HCT116 (cell line): ENCODE results near the gene RTKN2. TPM values are rescaled to one million over a fixed set of nuclear protein-coding genes. Genes with fewer than 3 reads are reported as not detected.

Experiments used
- ATAC-seq: fragments of 200-7000 bp; cut with Tn5 transposase; 2 replicates; pipeline ENCODE4 v1.9.1; 2020; ENCODE audit warnings: mild to moderate bottlenecking, moderate library complexity
- BruUV-seq: library from RNA; stranded (reverse); fragments of 400-500 nt; replicated peaks from 2 replicates; lab custom pipeline; 2021; lab: Mats Ljungman, UMichigan
- CTCF ChIA-PET: fragments of 300-600 bp; sonication (Branson Sonifier 250); formaldehyde crosslinking; loops from one replicate; lab custom pipeline; 2021; ENCODE audit warnings: antibody characterized with exemption; lab: Charles Lee
- POLR2A ChIA-PET: fragments of 300-600, 350-600 bp; sonication (Branson Sonifier 250); formaldehyde crosslinking; loops from one replicate; lab custom pipeline; 2021; ENCODE audit warnings: antibody characterized with exemption; lab: Charles Lee
- RAD21 ChIA-PET, 2 experiments: fragments of 300-600 bp; sonication (Branson Sonifier 250); formaldehyde crosslinking; loops; one replicate each; lab custom pipeline; 2023; ENCODE audit warnings: low total read pairs in 2 of 2; ENCODE audit not compliant: uncharacterized antibody in 2 of 2, unreplicated experiment in 2 of 2, low non-redundant PET in 1 of 2; lab: Charles Lee
- DNase-seq: peaks from one replicate; pipeline ENCODE4 v3.0.0-alpha.2; 2010; ENCODE audit warnings: low read depth, low spot score
- H2AFZ ChIP-seq: fragments of 200-600 bp; shearing (Covaris generic), sonication (generic); 2 replicates; pipeline ENCODE4 v1.6.1; 2017; ENCODE audit warnings: low read depth, mixed run types, mixed read lengths, antibody characterized with exemption, low read length; ENCODE audit not compliant: poor library complexity, severe bottlenecking
- H3K27ac ChIP-seq: 2 replicates; pipeline ENCODE4 v1.5.1; 2012; ENCODE audit warnings: low read depth, low read length
- H3K27me3 ChIP-seq: fragments of 200-600 bp; sonication (generic); 2 replicates; pipeline ENCODE4 v1.6.1; 2016; ENCODE audit warnings: mixed run types, low read length, mixed read lengths; ENCODE audit not compliant: insufficient read depth
- H3K36me3 ChIP-seq, 2 experiments: fragments of 200-500 bp in 1 of 2; fragments of 200-600 bp in 1 of 2; sonication (Bioruptor generic) in 1 of 2; sonication (generic) in 1 of 2; 2 replicates each; pipeline versions ENCODE4 v1.5.1 to v1.6.1; 2014 to 2016; ENCODE audit warnings: low read length in 2 of 2, inconsistent platforms in 1 of 2, mixed read lengths in 1 of 2, mixed run types in 1 of 2; ENCODE audit not compliant: insufficient read depth in 2 of 2, control insufficient read depth in 1 of 2
- H3K4me1 ChIP-seq, 2 experiments: fragments of 200-600 bp in 1 of 2; sonication (generic) in 1 of 2; 2 replicates each; pipeline versions ENCODE4 v1.5.1 to v1.6.1; 2012 to 2017; ENCODE audit warnings: low read length in 2 of 2, inconsistent platforms in 1 of 2, mild to moderate bottlenecking in 1 of 2, mixed read lengths in 1 of 2, mixed run types in 1 of 2, moderate library complexity in 1 of 2; ENCODE audit not compliant: insufficient read depth in 2 of 2, control insufficient read depth in 1 of 2
- H3K4me2 ChIP-seq: fragments of 200-600 bp; sonication (generic); 2 replicates; pipeline ENCODE4 v1.6.1; 2017; ENCODE audit warnings: mixed run types, low read length, mixed read lengths
- H3K4me3 ChIP-seq, 2 experiments: fragments of 200-600 bp in 1 of 2; sonication (generic) in 1 of 2; replicated peaks in 1 of 2; 2 replicates each; pipeline ENCODE4 v1.5.1; 2011 to 2016; ENCODE audit warnings: low read length in 2 of 2, control low read depth in 1 of 2, low read depth in 1 of 2, mild to moderate bottlenecking in 1 of 2, mixed read lengths in 1 of 2, mixed run types in 1 of 2
- H3K79me2 ChIP-seq: fragments of 200-600 bp; sonication (generic); 2 replicates; pipeline ENCODE4 v1.6.1; 2017; ENCODE audit warnings: mild to moderate bottlenecking, mixed run types, low read length, moderate library complexity, mixed read lengths; ENCODE audit not compliant: insufficient read depth
- H3K9ac ChIP-seq: fragments of 200-600 bp; sonication (generic); 2 replicates; pipeline ENCODE4 v1.6.1; 2016; ENCODE audit warnings: low read length, mixed read lengths
- H3K9me2 ChIP-seq: fragments of 200-600 bp; sonication (generic), shearing (Covaris generic); 2 replicates; pipeline ENCODE4 v1.6.1; 2017; ENCODE audit warnings: mixed run types, mild to moderate bottlenecking, moderate library complexity; ENCODE audit not compliant: insufficient read depth
- H3K9me3 ChIP-seq, 2 experiments: fragments of 200-500 bp in 1 of 2; fragments of 200-600 bp in 1 of 2; sonication (Bioruptor generic) in 1 of 2; sonication (generic) in 1 of 2; 2 replicates each; pipeline ENCODE4 v1.6.1; 2014 to 2017; ENCODE audit warnings: low read length in 2 of 2, mixed read lengths in 2 of 2, inconsistent platforms in 1 of 2, low read depth in 1 of 2, mild to moderate bottlenecking in 1 of 2, mixed run types in 1 of 2, moderate library complexity in 1 of 2; ENCODE audit not compliant: control insufficient read depth in 1 of 2, insufficient read depth in 1 of 2
- H4K20me1 ChIP-seq: fragments of 200-600 bp; sonication (generic), shearing (Covaris generic); 2 replicates; pipeline ENCODE4 v1.6.1; 2017; ENCODE audit warnings: mixed run types, mild to moderate bottlenecking, moderate library complexity; ENCODE audit not compliant: insufficient read depth
- EZH2 ChIP-seq: fragments of 200-600 bp; sonication (generic); IDR thresholded peaks from 2 replicates; pipeline ENCODE4 v1.6.1; 2017; ENCODE audit warnings: antibody characterized with exemption, mixed run types
- FOSL1 ChIP-seq: IDR thresholded peaks from 2 replicates; pipeline ENCODE4 v1.6.1; 2012; ENCODE audit warnings: low read depth
- JUND ChIP-seq: IDR thresholded peaks from 2 replicates; pipeline ENCODE4 v1.6.1; 2012
- RAD21 ChIP-seq: IDR thresholded peaks from 2 replicates; pipeline ENCODE4 v1.6.1; 2012; ENCODE audit warnings: low read depth, mild to moderate bottlenecking
- SIN3A ChIP-seq: IDR thresholded peaks from 2 replicates; pipeline ENCODE4 v1.6.1; 2012; ENCODE audit warnings: low read depth
- SP1 ChIP-seq: IDR thresholded peaks from 2 replicates; pipeline ENCODE4 v1.6.1; 2012; ENCODE audit warnings: low read depth
- TCF7L2 ChIP-seq: IDR thresholded peaks from 2 replicates; pipeline ENCODE4 v1.7.0; 2011; ENCODE audit warnings: borderline replicate concordance, inconsistent platforms; ENCODE audit not compliant: insufficient read depth, insufficient read length; ENCODE audit errors: extremely low read depth
- ZFX ChIP-seq: fragments of 450-650 bp; IDR thresholded peaks from 2 replicates; pipeline ENCODE4 v1.6.1; 2017
- ZNF274 ChIP-seq: fragments of 200-500 bp; sonication (Bioruptor generic); IDR thresholded peaks from 2 replicates; pipeline ENCODE4 v1.6.1; 2014; ENCODE audit warnings: mild to moderate bottlenecking, low read depth, low read length, inconsistent platforms
- intact Hi-C: fragments of 100-400 bp; cut with micrococcal nuclease; formaldehyde crosslinking; loops from 2 replicates; pipeline ENCODE4 v1.10.0; 2022
- total RNA-seq: library from RNA; stranded (reverse); gene quantifications from one replicate; pipeline ENCODE4 v1.2.1, GENCODE V29; 2021; ENCODE audit not compliant: unreplicated experiment
- TF ChIP-seq, protein P1 (sequence below), 3 experiments: fragments of 200-600 bp in 1 of 3; sonication (generic) in 1 of 3; IDR thresholded peaks in 2 of 3; conservative IDR thresholded peaks in 1 of 3; 2 replicates each; pipeline ENCODE4 v1.5.1; 2012 to 2017; ENCODE audit warnings: low read depth in 2 of 3, low read length in 2 of 3, antibody characterized with exemption in 1 of 3, borderline replicate concordance in 1 of 3, control low read depth in 1 of 3, mild to moderate bottlenecking in 1 of 3, mixed read lengths in 1 of 3, mixed run types in 1 of 3, moderate library complexity in 1 of 3; ENCODE audit not compliant: insufficient read depth in 1 of 3
- TF ChIP-seq, protein P2 (sequence below): IDR thresholded peaks from 2 replicates; pipeline ENCODE4 v1.6.1; 2012
- TF ChIP-seq, protein P3 (sequence below): IDR thresholded peaks from 2 replicates; pipeline ENCODE4 v1.6.1; 2011; ENCODE audit warnings: mild to moderate bottlenecking, low read length, moderate library complexity; ENCODE audit not compliant: insufficient replicate concordance; ENCODE audit errors: extremely low read depth
- TF ChIP-seq, protein P4 (sequence below): IDR thresholded peaks from 2 replicates; pipeline ENCODE4 v1.6.1; 2012

RTKN2 gene
- total RNA-seq, 1 experiment from 2014 or later, result 7.9 TPM

DNA sequence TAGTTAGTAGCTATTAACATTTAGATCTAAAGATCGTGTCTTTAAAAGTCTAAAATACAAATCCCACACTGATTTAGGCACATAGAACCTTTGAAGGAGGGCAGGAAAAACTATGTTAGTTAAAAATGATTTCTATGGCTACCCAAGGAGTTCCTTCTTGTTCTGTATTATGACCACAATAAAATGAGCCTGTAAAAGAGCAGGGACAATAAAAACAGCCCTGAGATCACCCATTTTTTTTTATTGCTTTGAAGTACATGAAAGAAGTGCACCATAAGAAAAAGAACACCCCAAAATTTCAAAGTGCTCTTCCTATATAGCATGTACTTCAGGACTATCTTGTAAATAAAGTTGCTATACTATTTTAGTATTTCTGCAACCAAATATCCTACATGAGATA is 29.8 kb downstream of the RTKN2 start:
- intact Hi-C loops, result no loop called here
- no peaks in the 10 kb centered on the region for H3K79me2 ChIP-seq
- TF ChIP-seq, protein P1, sequence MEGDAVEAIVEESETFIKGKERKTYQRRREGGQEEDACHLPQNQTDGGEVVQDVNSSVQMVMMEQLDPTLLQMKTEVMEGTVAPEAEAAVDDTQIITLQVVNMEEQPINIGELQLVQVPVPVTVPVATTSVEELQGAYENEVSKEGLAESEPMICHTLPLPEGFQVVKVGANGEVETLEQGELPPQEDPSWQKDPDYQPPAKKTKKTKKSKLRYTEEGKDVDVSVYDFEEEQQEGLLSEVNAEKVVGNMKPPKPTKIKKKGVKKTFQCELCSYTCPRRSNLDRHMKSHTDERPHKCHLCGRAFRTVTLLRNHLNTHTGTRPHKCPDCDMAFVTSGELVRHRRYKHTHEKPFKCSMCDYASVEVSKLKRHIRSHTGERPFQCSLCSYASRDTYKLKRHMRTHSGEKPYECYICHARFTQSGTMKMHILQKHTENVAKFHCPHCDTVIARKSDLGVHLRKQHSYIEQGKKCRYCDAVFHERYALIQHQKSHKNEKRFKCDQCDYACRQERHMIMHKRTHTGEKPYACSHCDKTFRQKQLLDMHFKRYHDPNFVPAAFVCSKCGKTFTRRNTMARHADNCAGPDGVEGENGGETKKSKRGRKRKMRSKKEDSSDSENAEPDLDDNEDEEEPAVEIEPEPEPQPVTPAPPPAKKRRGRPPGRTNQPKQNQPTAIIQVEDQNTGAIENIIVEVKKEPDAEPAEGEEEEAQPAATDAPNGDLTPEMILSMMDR (IDR thresholded peaks at IDR 0.05 in 2 of 3, conservative IDR thresholded peaks at IDR 0.05 in 1 of 3; ENCODE audit: borderline replicate concordance in 1 of 3, insufficient read depth in 1 of 3, low read depth in 2 of 3, low read length in 2 of 3), result no peak
- TF ChIP-seq TCF7L2 (no peak), ZNF274 (no peak), EZH2 (no peak)
- TF ChIP-seq, all 23 proteins: peak for 0
- H2AFZ ChIP-seq, result no peak overlapping the region
- H3K27me3 ChIP-seq, result no peaks in the 10 kb centered on the region
- no peaks in the 10 kb centered on the region for H3K9me3 ChIP-seq
- ATAC-seq, result no peak
- ChIA-PET RAD21 (no interaction called here), CTCF (no interaction called here), POLR2A (no interaction called here)
- no TSS peak for BruUV-seq
- peaks cover 6 to 8% of the 10 kb centered on the region in 2 experiments for H3K4me1 ChIP-seq
- no peak overlapping the region for H3K4me2 ChIP-seq
- no peak overlapping the region for H3K4me3 ChIP-seq
- no peaks in the 10 kb centered on the region for H3K36me3 ChIP-seq
- H4K20me1 ChIP-seq, result no peaks in the 10 kb centered on the region
- no peaks in the 10 kb centered on the region for H3K9me2 ChIP-seq
- no peak for DNase-seq
- H3K9ac ChIP-seq, result no peak overlapping the region
- no peak overlapping the region for H3K27ac ChIP-seq

DNA sequence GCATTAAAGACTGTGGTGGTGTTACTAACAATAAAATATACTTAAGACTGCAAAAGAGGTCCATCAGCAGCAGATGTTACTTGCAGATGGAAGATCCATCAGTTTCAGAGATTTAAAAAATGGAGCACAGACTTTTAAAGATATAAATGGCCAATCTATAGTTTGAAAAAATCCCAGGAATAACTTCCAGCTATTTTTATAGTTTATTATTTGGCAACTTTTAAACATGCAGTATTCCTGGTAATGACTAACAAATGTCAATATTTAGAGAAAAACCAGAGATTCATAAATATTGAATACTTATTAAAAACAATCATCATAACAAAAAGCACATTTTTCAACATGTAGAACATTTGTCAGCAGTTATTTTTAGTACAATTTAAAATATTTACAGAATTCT is 30.7 kb downstream of the RTKN2 start:
- ATAC-seq (no peak), DNase-seq (no peak)
- BruUV-seq, result no TSS peak
- Histone ChIP-seq H2AFZ (no peak overlapping the region), H3K9me2 (no peaks in the 10 kb centered on the region), H3K9ac (no peak overlapping the region), H3K4me2 (no peak overlapping the region), H3K27me3 (no peaks in the 10 kb centered on the region), H3K27ac (no peak overlapping the region), H3K4me3 (no peak overlapping the region), H3K36me3 (no peaks in the 10 kb centered on the region), H4K20me1 (no peaks in the 10 kb centered on the region), H3K9me3 (no peaks in the 10 kb centered on the region), H3K4me1 (no peaks in the 10 kb centered on the region), H3K79me2 (no peaks in the 10 kb centered on the region)
- ChIA-PET POLR2A (no interaction called here), CTCF (no interaction called here), RAD21 (no interaction called here)
- TF ChIP-seq SIN3A, result no peak
- TF ChIP-seq, protein P2, sequence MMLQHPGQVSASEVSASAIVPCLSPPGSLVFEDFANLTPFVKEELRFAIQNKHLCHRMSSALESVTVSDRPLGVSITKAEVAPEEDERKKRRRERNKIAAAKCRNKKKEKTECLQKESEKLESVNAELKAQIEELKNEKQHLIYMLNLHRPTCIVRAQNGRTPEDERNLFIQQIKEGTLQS, result no peak
- TF ChIP-seq EZH2, result no peak
- TF ChIP-seq, protein P3, sequence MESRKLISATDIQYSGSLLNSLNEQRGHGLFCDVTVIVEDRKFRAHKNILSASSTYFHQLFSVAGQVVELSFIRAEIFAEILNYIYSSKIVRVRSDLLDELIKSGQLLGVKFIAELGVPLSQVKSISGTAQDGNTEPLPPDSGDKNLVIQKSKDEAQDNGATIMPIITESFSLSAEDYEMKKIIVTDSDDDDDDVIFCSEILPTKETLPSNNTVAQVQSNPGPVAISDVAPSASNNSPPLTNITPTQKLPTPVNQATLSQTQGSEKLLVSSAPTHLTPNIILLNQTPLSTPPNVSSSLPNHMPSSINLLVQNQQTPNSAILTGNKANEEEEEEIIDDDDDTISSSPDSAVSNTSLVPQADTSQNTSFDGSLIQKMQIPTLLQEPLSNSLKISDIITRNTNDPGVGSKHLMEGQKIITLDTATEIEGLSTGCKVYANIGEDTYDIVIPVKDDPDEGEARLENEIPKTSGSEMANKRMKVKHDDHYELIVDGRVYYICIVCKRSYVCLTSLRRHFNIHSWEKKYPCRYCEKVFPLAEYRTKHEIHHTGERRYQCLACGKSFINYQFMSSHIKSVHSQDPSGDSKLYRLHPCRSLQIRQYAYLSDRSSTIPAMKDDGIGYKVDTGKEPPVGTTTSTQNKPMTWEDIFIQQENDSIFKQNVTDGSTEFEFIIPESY, result no peak
- TF ChIP-seq, protein P1 (IDR thresholded peaks at IDR 0.05 in 2 of 3, conservative IDR thresholded peaks at IDR 0.05 in 1 of 3; ENCODE audit: borderline replicate concordance in 1 of 3, insufficient read depth in 1 of 3, low read depth in 2 of 3, low read length in 2 of 3), result no peak
- TF ChIP-seq, protein P4, sequence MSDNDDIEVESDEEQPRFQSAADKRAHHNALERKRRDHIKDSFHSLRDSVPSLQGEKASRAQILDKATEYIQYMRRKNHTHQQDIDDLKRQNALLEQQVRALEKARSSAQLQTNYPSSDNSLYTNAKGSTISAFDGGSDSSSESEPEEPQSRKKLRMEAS, result no peak
- TF ChIP-seq FOSL1, result no peak
- no peak for TF ChIP-seq RAD21
- TF ChIP-seq ZFX, result no peak
- no peak for TF ChIP-seq SP1
- no peak for TF ChIP-seq JUND
- intact Hi-C loops, result no loop called here
